ENCODE measurements around the gene NR1H2.

The NR1H2 gene

GRCh38 chr19:50362656-50363424 is 13.4 kb upstream of the NR1H2 start:
- H3K27me3 ChIP-seq (ENCODE audit: insufficient read depth, poor library complexity, severe bottlenecking), result no peaks in the 10 kb centered on the region

GRCh38 chr19:50365434-50366306 is 10.6 kb upstream of the NR1H2 start, which contains the start of gene NAPSA:
NAPSA (minus strand) TSS chr19:50365639; CDS start chr19:50365621, 18 bp downstream.
- no peaks in the 10 kb centered on the region for H3K36me3 ChIP-seq (ENCODE audit: low read depth)
- TF ChIP-seq CTCF (IDR thresholded peaks at IDR 0.05; ENCODE audit: poor library complexity, severe bottlenecking), result no peak
- no peak within 1 kb of the TSS for H3K27ac ChIP-seq (ENCODE audit: poor library complexity, severe bottlenecking)
- no peak for DNase-seq (ENCODE audit: low spot score)
- no peaks in the 10 kb centered on the region for H3K4me1 ChIP-seq (ENCODE audit: insufficient read depth, poor library complexity, severe bottlenecking)
- no peak for ATAC-seq (ENCODE audit: low read depth)
- H3K4me3 ChIP-seq (ENCODE audit: severe bottlenecking), result no peak within 1 kb of the TSS
- H3K9me3 ChIP-seq (ENCODE audit: severe bottlenecking), result no peaks in the 10 kb centered on the region
- no peaks in the 10 kb centered on the region for H3K27me3 ChIP-seq (ENCODE audit: insufficient read depth, poor library complexity, severe bottlenecking)

More at GRCh38 chr19:50362656-50363424, 13.4 kb upstream of the NR1H2 start:
- ATAC-seq (ENCODE audit: low read depth) (no peak), DNase-seq (ENCODE audit: low spot score) (no peak)
- Histone ChIP-seq H3K4me3 (ENCODE audit: severe bottlenecking) (no peak overlapping the region), H3K36me3 (ENCODE audit: low read depth) (no peaks in the 10 kb centered on the region), H3K4me1 (ENCODE audit: insufficient read depth, poor library complexity, severe bottlenecking) (no peaks in the 10 kb centered on the region), H3K27ac (ENCODE audit: poor library complexity, severe bottlenecking) (no peak overlapping the region), H3K9me3 (ENCODE audit: severe bottlenecking) (no peaks in the 10 kb centered on the region)
- TF ChIP-seq CTCF (IDR thresholded peaks at IDR 0.05; ENCODE audit: poor library complexity, severe bottlenecking), result no peak

- peak overlapping the region; percentile 43 for H3K27ac ChIP-seq (ENCODE audit: poor library complexity, severe bottlenecking)
- peak; percentile 88 for ATAC-seq (ENCODE audit: low read depth)
These were observed 7.3 kb upstream of the NR1H2 start for GRCh38 chr19:50368649-50369570.

More at GRCh38 chr19:50368649-50369570, 7.3 kb upstream of the NR1H2 start:
- Histone ChIP-seq H3K27me3 (ENCODE audit: insufficient read depth, poor library complexity, severe bottlenecking) (no peaks in the 10 kb centered on the region), H3K4me3 (ENCODE audit: severe bottlenecking) (peak overlapping the region; percentile 45), H3K9me3 (ENCODE audit: severe bottlenecking) (no peaks in the 10 kb centered on the region), H3K4me1 (ENCODE audit: insufficient read depth, poor library complexity, severe bottlenecking) (no peaks in the 10 kb centered on the region), H3K36me3 (ENCODE audit: low read depth) (no peaks in the 10 kb centered on the region)
- TF ChIP-seq CTCF (IDR thresholded peaks at IDR 0.05; ENCODE audit: poor library complexity, severe bottlenecking), result peak; percentile 90
- DNase-seq (ENCODE audit: low spot score), result no peak

Data from RWPE2 (cell line).